ENCODE results near the gene DHPS.

DNA sequence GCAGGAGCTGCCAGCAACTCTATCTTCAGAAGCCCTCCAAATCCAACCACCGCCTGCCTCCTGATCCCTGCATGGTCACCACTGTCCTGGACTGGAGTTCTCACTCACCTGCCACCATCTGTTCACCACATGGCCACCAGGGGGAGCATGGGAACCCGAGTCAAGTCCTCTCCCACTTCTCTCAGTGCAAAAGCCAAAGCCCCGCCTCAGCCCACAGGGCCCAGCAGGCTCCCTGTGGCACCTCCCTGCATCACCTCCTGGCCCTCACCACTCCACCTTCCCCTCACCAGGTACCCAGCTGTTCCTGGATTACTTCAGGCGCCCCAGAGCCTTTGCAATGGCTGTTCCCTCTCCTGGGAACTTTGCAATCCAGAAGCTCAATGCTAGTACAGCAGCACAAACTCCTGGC, 5.3 kb downstream of the DHPS start:
- TF ChIP-seq TAF1 (IDR thresholded peaks at IDR 0.05; ENCODE audit: low read depth, low read length) (no peak), POLR2AphosphoS5 (IDR thresholded peaks at IDR 0.05; ENCODE audit: low read depth, low read length) (peak; percentile 57; the same call in 1 of the 2 replicates), POLR2A (IDR thresholded peaks at IDR 0.05; ENCODE audit: low read depth, low read length) (no peak), POU2F2 (IDR thresholded peaks at IDR 0.05; ENCODE audit: low read depth, low read length) (peak; percentile 35; the same call in 1 of the 2 replicates), SPI1 (IDR thresholded peaks at IDR 0.05; ENCODE audit: low read depth, low read length) (0 out of 2 replicates have a peak, but pooled peaks have one; percentile 15)
